MM.1S (cell line): Measurements from ENCODE around the gene FGR.

ENCODE experiments used
- DNase-seq: peaks from one replicate; pipeline ENCODE4 v3.0.0-alpha.2; 2015
- H2AFZ ChIP-seq: fragments of 300-600 bp; sonication (generic); 2 replicates; pipeline ENCODE4 v1.6.0; 2016; ENCODE audit warnings: antibody characterized with exemption, low read length
- H3F3A ChIP-seq: fragments of 300-600 bp; sonication (generic); 2 replicates; pipeline ENCODE4 v1.6.1; 2016; ENCODE audit warnings: mild to moderate bottlenecking, antibody characterized with exemption, low read length, moderate library complexity, mixed read lengths; ENCODE audit not compliant: insufficient read depth
- H3K27ac ChIP-seq: fragments of 300-600 bp; sonication (generic); 2 replicates; pipeline ENCODE4 v1.5.1; 2016; ENCODE audit warnings: mild to moderate bottlenecking, low read length
- H3K27me3 ChIP-seq: fragments of 300-600 bp; sonication (generic); replicated peaks from 2 replicates; pipeline ENCODE4 v1.6.0; 2016; ENCODE audit warnings: low read length; ENCODE audit not compliant: insufficient read depth
- H3K36me3 ChIP-seq: fragments of 300-600 bp; sonication (generic); replicated peaks from 2 replicates; pipeline ENCODE4 v1.6.1; 2016; ENCODE audit warnings: mild to moderate bottlenecking, low read length, mixed read lengths; ENCODE audit not compliant: insufficient read depth
- H3K4me1 ChIP-seq: fragments of 300-600 bp; sonication (generic); 2 replicates; pipeline ENCODE4 v1.6.1; 2016; ENCODE audit warnings: low read length, mixed read lengths
- H3K4me2 ChIP-seq: fragments of 300-600 bp; sonication (generic); 2 replicates; pipeline ENCODE4 v1.6.0; 2016; ENCODE audit warnings: low read depth, low read length
- H3K4me3 ChIP-seq: fragments of 300-600 bp; sonication (generic); 2 replicates; pipeline ENCODE4 v1.5.1; 2016; ENCODE audit warnings: low read length, mixed read lengths
- H3K79me2 ChIP-seq: fragments of 300-600 bp; sonication (generic); 2 replicates; pipeline ENCODE4 v1.6.1; 2016; ENCODE audit warnings: mixed run types, low read length, mixed read lengths
- H3K9ac ChIP-seq: fragments of 300-600 bp; sonication (generic); 2 replicates; pipeline ENCODE4 v1.6.1; 2016; ENCODE audit warnings: low read length, mixed read lengths
- H3K9me2 ChIP-seq: fragments of 300-600 bp; sonication (generic); replicated peaks from 2 replicates; pipeline ENCODE4 v1.6.1; 2016; ENCODE audit warnings: mild to moderate bottlenecking, low read length, mixed read lengths; ENCODE audit not compliant: insufficient read depth
- H3K9me3 ChIP-seq: fragments of 300-600 bp; sonication (generic); replicated peaks from 2 replicates; pipeline ENCODE4 v1.6.1; 2016; ENCODE audit warnings: mild to moderate bottlenecking, low read length, mixed read lengths; ENCODE audit not compliant: insufficient read depth
- H4K20me1 ChIP-seq: fragments of 300-600 bp; sonication (generic); 2 replicates; pipeline ENCODE4 v1.6.1; 2016; ENCODE audit warnings: mild to moderate bottlenecking, low read length, moderate library complexity, mixed read lengths; ENCODE audit not compliant: insufficient read depth
- EZH2 ChIP-seq: fragments of 300-600 bp; sonication (generic); optimal IDR thresholded peaks from 2 replicates; pipeline ENCODE3; 2017; ENCODE audit warnings: low read depth, mild to moderate bottlenecking, antibody characterized with exemption, low read length, mixed read lengths
- EZH2phosphoT487 ChIP-seq: fragments of 300-600 bp; sonication (generic); IDR thresholded peaks from 2 replicates; pipeline ENCODE4 v1.6.1; 2018; ENCODE audit warnings: antibody characterized with exemption, low read length
- TF ChIP-seq, protein P1 (sequence below): fragments of 300-600 bp; sonication (generic); IDR thresholded peaks from 2 replicates; pipeline ENCODE4 v1.5.1; 2016; ENCODE audit warnings: antibody characterized with exemption, low read length, mixed read lengths

FGR gene

DNA sequence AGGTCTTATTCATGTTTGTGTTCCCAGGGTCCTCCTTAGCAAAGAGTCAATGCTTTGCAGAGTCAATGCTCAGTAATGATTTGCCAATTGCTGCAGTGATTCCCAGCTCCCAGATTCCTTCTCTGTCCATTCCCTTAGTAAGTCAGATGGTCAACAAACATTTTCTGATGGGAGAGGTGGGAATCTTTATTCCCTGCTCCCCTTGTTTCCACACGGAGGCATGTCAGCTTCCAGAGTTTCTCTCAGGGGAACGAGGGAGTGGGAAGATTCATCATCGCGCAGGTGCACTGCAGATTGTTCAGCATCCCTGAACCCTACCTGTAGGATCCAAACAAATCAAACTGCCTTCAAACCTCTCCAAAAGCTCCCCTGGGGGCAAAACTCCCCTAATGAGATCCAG is 23.5 kb downstream of the FGR start:
- Histone ChIP-seq H3K9me3 (no peaks in the 10 kb centered on the region), H3K27me3 (0 out of 2 replicates have a peak, but pooled peaks cover 7% of the 10 kb centered on the region), H3K9me2 (no peaks in the 10 kb centered on the region), H3K4me2 (no peak overlapping the region), H3K36me3 (no peaks in the 10 kb centered on the region), H3K79me2 (no peaks in the 10 kb centered on the region), H3K27ac (no peak overlapping the region), H4K20me1 (no peaks in the 10 kb centered on the region), H3K9ac (no peak overlapping the region), H3K4me1 (no peaks in the 10 kb centered on the region), H2AFZ (no peak overlapping the region), H3K4me3 (no peak overlapping the region), H3F3A (no peaks in the 10 kb centered on the region)
- TF ChIP-seq, protein P1, sequence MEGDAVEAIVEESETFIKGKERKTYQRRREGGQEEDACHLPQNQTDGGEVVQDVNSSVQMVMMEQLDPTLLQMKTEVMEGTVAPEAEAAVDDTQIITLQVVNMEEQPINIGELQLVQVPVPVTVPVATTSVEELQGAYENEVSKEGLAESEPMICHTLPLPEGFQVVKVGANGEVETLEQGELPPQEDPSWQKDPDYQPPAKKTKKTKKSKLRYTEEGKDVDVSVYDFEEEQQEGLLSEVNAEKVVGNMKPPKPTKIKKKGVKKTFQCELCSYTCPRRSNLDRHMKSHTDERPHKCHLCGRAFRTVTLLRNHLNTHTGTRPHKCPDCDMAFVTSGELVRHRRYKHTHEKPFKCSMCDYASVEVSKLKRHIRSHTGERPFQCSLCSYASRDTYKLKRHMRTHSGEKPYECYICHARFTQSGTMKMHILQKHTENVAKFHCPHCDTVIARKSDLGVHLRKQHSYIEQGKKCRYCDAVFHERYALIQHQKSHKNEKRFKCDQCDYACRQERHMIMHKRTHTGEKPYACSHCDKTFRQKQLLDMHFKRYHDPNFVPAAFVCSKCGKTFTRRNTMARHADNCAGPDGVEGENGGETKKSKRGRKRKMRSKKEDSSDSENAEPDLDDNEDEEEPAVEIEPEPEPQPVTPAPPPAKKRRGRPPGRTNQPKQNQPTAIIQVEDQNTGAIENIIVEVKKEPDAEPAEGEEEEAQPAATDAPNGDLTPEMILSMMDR: no peak
- TF ChIP-seq EZH2phosphoT487 (no peak), EZH2 (no peak)
- no peak for DNase-seq

GRCh38 chr1:27609618-27610240 is 25.3 kb downstream of the FGR start:
- Histone ChIP-seq H3K27me3 (0 out of 2 replicates have a peak, but pooled peaks cover 7% of the 10 kb centered on the region), H3K9me3 (no peaks in the 10 kb centered on the region), H3K27ac (no peak overlapping the region), H3K4me3 (no peak overlapping the region), H3K79me2 (no peaks in the 10 kb centered on the region), H3K9me2 (no peaks in the 10 kb centered on the region), H4K20me1 (no peaks in the 10 kb centered on the region), H3K4me1 (no peaks in the 10 kb centered on the region), H3K36me3 (no peaks in the 10 kb centered on the region), H3K4me2 (no peak overlapping the region), H3F3A (no peaks in the 10 kb centered on the region), H2AFZ (no peak overlapping the region), H3K9ac (no peak overlapping the region)
- TF ChIP-seq, protein P1: no peak
- TF ChIP-seq EZH2: no peak
- no peak for TF ChIP-seq EZH2phosphoT487
- DNase-seq: no peak

GRCh38 chr1:27609210-27609555 is 25.8 kb downstream of the FGR start:
- H3K4me2 ChIP-seq: no peak overlapping the region

More at GRCh38 chr1:27609210-27609555, 25.8 kb downstream of the FGR start:
- Histone ChIP-seq H3K4me1 (no peaks in the 10 kb centered on the region), H3K9me2 (no peaks in the 10 kb centered on the region), H3K36me3 (no peaks in the 10 kb centered on the region), H3K27me3 (0 out of 2 replicates have a peak, but pooled peaks cover 7% of the 10 kb centered on the region), H3F3A (no peaks in the 10 kb centered on the region), H3K9ac (no peak overlapping the region), H3K79me2 (no peaks in the 10 kb centered on the region), H2AFZ (no peak overlapping the region), H4K20me1 (no peaks in the 10 kb centered on the region), H3K4me3 (no peak overlapping the region), H3K9me3 (no peaks in the 10 kb centered on the region), H3K27ac (no peak overlapping the region)
- DNase-seq: no peak
- TF ChIP-seq, protein P1: no peak
- TF ChIP-seq EZH2phosphoT487 (no peak), EZH2 (no peak)
